GM12874 (cell line): ENCODE results near the gene ZNF689.

Source experiments
- TF ChIP-seq, protein P1 (sequence below): IDR thresholded peaks from 2 replicates; pipeline ENCODE4 v1.5.1; 2011; ENCODE audit warnings: low read depth, mild to moderate bottlenecking, control low read depth, low read length, moderate library complexity; ENCODE audit not compliant: insufficient read depth

ZNF689 gene

DNA sequence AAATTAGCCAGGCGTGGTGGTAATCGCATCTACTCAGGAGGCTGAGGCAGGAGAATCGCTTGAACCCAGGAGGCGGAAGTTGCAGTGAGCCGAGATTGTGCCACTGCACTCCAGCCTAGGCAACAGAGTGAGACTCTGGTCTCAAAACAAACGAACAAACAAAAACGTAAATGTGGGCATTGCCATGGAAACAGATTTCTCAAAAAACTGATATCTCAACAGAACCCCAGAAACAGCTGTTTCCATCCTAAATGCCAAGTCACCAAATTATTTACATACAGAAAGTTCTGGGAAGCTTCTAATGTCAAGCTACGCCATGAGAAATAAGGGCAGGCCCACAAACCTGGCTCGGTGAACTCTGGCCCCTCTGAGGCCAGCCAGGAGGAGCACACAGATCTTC, 16.0 kb upstream of the ZNF689 start:
- TF ChIP-seq, protein P1, sequence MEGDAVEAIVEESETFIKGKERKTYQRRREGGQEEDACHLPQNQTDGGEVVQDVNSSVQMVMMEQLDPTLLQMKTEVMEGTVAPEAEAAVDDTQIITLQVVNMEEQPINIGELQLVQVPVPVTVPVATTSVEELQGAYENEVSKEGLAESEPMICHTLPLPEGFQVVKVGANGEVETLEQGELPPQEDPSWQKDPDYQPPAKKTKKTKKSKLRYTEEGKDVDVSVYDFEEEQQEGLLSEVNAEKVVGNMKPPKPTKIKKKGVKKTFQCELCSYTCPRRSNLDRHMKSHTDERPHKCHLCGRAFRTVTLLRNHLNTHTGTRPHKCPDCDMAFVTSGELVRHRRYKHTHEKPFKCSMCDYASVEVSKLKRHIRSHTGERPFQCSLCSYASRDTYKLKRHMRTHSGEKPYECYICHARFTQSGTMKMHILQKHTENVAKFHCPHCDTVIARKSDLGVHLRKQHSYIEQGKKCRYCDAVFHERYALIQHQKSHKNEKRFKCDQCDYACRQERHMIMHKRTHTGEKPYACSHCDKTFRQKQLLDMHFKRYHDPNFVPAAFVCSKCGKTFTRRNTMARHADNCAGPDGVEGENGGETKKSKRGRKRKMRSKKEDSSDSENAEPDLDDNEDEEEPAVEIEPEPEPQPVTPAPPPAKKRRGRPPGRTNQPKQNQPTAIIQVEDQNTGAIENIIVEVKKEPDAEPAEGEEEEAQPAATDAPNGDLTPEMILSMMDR, result no peak

DNA sequence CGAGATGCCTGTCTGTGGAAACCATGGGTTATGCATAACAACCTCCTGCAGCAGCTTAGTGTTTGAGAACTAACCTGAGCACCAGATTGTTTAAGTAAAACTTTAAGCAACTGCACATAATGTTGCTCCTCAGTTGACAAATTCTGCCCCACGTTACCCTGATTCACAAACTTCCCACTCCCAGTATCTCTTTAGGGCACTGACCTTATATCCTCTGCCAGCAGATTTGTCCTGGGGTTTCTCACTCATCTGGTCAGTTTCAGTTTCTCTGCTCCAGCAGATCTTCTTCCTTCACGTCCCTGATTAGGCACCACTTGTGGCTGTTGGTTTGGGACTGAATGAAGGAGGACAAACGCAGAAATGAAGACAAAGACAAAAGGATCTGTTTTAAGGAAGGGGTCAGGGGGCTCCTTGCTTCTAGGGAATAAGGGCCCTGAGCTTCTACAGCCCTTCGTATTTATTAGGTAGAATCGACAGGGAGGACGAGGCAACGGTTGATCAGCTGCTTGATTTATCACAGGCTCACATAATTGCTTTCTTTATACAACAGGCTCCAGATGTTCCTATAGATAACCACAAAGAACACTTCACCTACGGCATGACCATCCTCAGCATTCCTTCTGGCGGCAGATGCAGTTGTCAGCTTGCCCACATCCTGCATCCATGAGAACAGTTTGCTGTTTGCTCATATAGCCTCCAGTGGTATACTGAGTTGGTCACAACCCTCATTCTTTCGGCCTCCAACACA, 13.5 kb upstream of the ZNF689 start:
- TF ChIP-seq, protein P1, result no peak

DNA sequence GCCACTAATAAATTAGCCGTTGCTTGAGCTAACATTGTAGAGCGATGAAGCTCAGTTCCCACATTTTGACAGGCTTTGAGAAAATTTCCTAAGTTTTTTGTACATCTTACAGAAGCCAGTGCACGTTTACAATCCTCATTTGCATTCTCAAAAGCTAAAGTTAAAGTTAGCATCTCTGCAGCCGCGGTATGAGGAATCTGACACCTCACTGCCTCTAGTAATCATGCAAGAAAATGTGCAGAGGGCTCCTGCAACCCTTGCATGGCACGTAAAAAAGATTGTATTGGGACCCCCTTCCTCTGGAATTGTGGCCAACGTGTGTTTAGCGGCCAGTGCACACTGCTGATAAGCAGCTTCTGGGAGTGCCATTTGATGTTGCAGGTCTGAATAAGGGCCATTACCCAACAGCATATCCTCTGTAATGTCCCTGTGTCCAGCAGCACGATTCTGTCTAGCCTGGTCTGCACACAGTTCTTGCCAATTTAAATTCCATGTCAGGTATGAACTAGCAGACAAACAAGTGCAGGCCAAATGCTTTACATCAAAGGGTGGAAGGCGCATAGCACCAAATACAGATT, 12.4 kb upstream of the ZNF689 start:
- TF ChIP-seq, protein P1, result no peak

DNA sequence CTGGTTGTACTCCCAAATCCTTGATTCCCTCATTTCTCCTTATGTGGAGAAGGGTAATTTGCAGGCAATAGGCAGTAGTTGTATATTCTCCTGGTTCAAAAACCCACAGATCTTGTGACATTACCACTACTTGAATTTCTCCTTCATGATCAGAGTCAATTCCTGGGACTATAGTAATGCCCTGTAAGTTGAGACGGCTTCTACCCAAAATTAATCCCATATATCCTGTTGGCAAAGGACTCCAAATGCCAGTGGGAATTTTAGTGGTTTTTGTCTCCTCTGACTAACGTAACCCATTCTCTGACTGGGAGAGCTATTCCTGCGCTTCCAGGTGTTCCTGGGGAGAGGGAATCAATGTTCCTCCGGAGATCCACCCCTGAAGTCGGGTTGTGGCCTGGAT, 11.6 kb upstream of the ZNF689 start:
- TF ChIP-seq, protein P1, result no peak

DNA sequence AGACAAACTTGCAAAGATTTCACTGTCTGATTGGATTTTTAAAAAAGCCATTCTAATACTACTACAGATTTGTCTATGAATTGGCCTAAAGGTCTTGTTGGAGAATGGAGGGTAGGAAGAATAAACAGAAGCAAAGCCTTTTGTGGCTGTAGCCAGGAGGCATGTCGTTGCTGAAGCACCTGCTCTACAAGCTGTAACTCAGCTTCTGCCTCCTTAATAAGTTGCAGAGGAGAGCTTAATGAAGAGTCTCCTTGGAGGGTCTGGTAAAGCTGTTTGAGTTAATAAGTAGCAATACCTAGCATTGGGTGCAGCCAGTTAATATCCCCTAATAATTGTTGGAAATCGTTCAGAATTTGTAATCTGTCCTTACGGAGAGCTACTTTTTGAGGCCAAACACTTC, 10.0 kb upstream of the ZNF689 start:
- TF ChIP-seq, protein P1, result no peak

DNA sequence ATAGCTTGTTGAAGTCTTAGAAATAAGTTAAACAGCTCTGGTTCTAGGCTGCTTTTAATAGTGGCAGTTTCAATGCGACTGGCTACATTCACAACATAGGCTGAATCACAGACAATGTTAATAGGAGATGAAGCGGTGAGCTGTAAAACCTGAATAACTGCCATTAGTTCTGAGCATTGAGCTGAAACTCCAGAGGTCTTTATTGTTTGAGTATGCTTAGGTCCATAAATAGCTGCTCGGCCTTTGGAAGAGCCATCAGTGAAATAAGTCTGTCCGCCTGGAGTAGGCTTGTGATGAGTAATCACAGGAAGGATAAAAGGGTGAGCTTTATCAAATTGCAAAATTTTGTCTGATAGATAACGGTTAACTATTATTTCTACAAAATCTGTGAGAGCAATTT, 9.4 kb upstream of the ZNF689 start:
- TF ChIP-seq, protein P1, result no peak

DNA sequence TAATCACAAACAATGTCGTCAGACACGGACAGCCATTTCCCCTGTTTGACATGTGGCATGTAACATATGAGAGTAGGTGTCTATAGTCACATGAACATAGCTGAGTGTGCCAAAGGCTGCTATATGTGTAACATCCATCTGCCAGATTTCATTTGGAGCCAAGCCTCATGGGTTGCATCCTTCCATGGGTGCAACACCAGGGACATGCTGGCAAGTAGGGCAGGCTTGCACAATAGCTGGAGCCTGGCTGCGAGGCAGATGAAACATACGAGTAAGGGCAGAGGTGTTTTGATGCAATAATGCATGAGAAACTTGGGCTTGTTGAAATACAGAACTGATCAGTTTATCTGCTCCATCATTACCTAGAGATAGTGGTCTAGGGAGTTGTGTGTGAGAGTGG, 9.0 kb upstream of the ZNF689 start:
- TF ChIP-seq, protein P1, result no peak
